DOHH2 (cell line): ENCODE measurements around the gene RHOU.

Experiments used
- CTCF ChIP-seq: fragments of 200-600 bp; sonication (generic); IDR thresholded peaks from one replicate; pipeline ENCODE4 v1.5.1; 2014; ENCODE audit warnings: antibody characterized with exemption, mild to moderate bottlenecking, low read depth, low read length; ENCODE audit not compliant: poor library complexity, severe bottlenecking
- EZH2phosphoT487 ChIP-seq: fragments of 200-600 bp; sonication (generic); IDR thresholded peaks from 2 replicates; pipeline ENCODE4 v1.6.1; 2017; ENCODE audit warnings: borderline replicate concordance, mild to moderate bottlenecking, antibody characterized with exemption, low read length, moderate library complexity, mixed read lengths

DNA sequence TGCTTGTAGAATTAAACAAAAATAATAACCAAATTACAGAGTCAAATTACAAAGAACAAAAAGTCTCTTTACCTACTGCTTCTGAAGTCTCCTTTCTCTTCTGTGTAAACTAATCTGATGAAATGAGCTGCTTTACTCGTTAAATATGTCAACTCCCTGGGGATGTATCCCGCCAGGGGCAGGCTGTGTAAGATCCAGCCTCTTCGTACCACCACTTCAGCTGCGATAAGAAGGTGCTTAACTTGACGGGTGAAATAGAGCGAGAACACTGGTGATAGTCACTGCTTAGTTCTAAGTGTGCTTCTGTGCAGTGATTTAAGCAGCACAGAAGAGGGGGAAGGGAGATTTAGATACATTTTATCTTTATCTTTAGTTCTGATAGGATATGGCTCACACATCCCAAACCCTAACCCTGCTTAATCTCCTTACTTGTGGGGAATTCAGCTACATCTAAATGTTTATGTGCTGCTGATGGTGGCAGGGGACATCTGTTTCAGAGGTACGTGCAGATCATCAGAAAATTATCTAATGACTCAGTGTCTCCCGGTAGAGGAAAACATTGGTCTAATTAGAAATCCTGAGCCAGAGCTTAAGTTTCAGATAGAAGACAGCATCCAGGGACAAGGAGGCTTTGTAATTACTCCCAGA, 46.0 kb downstream of the RHOU start:
- TF ChIP-seq CTCF (no peak), EZH2phosphoT487 (no peak)
